ENCODE data around the gene ECSCR.
"Not testable (repeated sequence)": the region's sequence is repeated elsewhere in the genome, so short reads cannot be mapped to it uniquely, and the experiment has no call there.

The ECSCR gene

DNA sequence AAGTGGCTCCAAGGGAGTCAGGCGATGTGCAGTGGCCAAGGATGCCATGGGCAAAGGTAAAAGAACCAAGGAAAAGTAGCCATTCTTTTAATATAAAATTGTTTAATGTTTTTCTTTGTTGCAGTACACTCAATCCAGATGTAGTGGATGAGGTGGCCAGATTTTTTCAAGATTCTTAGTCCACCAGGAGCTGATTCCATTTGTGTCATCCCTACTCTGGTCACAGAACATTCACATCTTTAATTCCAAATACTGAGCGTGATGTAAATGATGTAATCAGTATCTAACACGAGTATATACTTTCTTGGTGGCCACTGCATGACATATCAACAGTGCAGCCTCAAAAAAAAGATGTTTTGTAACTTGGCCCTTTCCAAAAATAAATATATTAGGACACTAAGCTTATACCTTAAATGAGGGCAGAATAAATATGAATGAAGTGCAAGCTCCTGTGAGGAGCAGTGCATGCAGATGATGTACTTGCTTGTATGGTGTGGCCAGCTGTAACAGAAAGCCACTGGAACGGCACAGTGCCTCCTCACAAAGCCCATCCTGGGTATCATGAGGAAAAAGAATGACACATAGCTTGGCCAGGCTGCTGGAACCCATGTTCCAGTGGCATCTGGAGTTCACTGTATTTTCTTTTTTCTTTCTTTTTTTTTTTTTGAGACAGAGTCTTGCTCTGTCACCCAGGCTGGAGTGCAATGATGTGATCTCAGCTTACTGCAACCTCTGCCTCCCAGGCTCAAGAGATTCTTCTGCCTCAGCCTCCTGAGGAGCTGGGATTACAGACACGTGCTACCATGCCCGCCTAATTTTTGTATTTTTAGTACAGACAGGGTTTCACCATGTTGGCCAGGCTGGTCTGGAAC is 52.2 kb downstream of the ECSCR start:
- DNase-seq, result no peak

GRCh38 chr5:139409116-139409515 is 53.4 kb downstream of the ECSCR start:
- DNase-seq, result not testable (repeated sequence)

DNA sequence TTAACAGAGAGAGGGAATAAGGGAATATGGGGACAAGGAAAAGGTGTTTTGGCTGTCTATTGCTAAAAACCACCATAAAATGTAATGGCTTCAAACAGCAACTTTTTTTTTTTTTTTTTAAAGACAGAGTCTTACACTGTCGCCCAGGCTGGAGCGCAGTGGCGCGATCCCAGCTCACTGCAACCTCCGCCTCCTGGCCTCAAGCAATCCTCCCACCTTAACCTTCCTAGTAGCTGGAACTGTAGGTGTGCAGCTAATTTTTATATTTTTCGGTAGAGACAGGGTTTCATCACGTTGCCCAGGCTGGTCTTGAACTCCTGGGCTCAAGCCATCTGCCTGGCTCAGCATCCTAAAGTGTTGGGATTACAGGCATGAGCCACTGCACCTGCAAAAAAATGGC is 54.4 kb downstream of the ECSCR start:
- DNase-seq, result no peak

- DNase-seq, result no peak
Measured at GRCh38 chr5:139407517-139407916, 55.0 kb downstream of the ECSCR start.

DNA sequence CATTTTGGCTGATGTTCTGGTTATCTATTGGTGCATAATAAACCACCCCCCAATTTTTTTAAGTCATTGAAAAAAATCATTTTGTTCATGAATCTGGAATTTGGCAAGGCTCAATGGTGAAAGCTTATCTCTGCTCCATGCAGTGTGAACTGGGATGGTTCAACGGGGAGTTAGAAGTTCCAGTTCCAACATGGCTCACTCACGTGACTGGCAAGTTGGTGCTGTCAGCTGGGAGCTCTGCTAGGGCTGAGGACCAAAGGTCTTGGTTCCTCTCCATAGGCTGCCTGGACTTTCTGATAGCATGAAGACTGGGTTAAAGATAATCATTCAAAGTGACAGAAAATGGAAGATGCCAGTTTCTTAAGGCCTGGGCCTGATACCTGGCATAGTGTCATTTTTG is 55.6 kb downstream of the ECSCR start:
- DNase-seq, result no peak

DNA sequence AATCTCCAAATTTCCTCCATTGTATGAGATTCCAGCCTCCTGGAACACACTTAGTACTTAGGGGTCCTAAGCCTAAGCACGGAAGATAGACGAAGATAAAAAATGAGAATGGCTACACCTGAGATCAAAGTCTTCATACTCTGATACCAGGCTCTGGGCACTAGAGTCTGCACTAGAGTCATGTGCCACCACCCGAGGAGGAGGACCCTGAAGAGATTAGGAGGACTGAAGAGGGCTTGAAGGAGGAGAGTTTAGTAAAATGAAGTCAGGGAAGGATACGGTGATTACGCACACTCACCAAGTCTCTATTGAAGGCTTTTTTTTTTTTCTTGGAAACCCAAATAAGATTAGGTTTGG is 58.1 kb downstream of the ECSCR start:
- DNase-seq, result no peak

GRCh38 chr5:139403787-139404483 is 58.6 kb downstream of the ECSCR start, which contains the start of gene SPATA24:
SPATA24 (minus strand) TSS chr5:139404089; CDS start chr5:139404060, 29 bp downstream.
- DNase-seq, result peak; percentile 91 to 95

- DNase-seq, result no peak
Measured at GRCh38 chr5:139403418-139403786, 59.1 kb downstream of the ECSCR start.

DNA sequence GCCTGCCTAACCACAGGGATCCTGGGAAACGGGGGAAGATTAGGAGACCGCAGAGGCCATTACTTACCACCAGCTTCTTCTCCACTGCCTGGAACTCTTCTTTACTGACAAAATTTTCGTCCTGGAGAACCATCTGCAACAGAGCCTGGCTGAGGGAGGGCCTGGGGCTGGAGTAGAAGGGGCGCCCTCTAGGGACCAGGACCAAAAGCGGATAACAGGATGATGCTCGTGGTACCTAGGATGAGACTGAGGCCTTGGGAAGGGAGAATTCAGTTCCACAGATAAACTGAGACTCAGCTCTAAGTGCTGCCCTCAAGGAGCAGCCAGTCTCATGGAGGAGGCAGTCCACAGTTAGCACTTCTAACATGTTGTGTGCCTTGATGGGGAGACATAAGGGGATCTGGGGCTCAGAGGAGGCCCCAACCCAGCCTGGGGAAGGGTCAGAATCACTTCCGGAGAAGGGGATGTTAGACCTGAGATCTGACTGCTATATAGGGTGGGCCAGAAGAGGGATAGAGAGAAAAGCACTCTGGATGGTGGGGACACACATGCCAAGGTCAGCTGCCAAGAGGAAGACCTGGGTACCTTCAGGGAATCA is 59.9 kb downstream of the ECSCR start:
- DNase-seq, result no peak

GRCh38 chr5:139401546-139401945 is 61.0 kb downstream of the ECSCR start:
- no peak for DNase-seq

- DNase-seq, result no peak
Measured at GRCh38 chr5:139399501-139400121, 62.9 kb downstream of the ECSCR start.

All from bone marrow (tissue), 2 donors.